ENCODE measurements around the gene CD33.
A peak's percentile ranks its signal among the peaks of the same experiment; 100 is the strongest.

CD33 gene

GRCh38 chr19:51258165-51259160 is 33.6 kb downstream of the CD33 start:
- no peak for DNase-seq (ENCODE audit: low spot score)

GRCh38 chr19:51259348-51260245 is 34.7 kb downstream of the CD33 start:
- DNase-seq (ENCODE audit: low spot score): peak; percentile 27

- DNase-seq (ENCODE audit: low spot score): no peak
These were observed 38.9 kb downstream of the CD33 start for GRCh38 chr19:51263808-51264207.

GRCh38 chr19:51271067-51271466 is 46.2 kb downstream of the CD33 start:
- no peak for DNase-seq (ENCODE audit: low spot score)

- no peak for DNase-seq (ENCODE audit: low spot score)
These were observed 47.4 kb downstream of the CD33 start for GRCh38 chr19:51272183-51272810.

- no peak for DNase-seq (ENCODE audit: low spot score)
These were observed 49.3 kb downstream of the CD33 start for GRCh38 chr19:51274049-51274770.

- DNase-seq (ENCODE audit: low spot score): no peak
These were observed 52.2 kb downstream of the CD33 start for GRCh38 chr19:51277112-51277511.

GRCh38 chr19:51282335-51282734 is 57.5 kb downstream of the CD33 start:
- no peak for DNase-seq (ENCODE audit: low spot score)

GRCh38 chr19:51285682-51286081 is 60.8 kb downstream of the CD33 start:
- DNase-seq (ENCODE audit: low spot score): no peak

All from globus pallidus (tissue), 1 donor.